ENCODE measurements around the gene MACROD2.
"Not testable (repeated sequence)": the region's sequence is repeated elsewhere in the genome, so short reads cannot be mapped to it uniquely, and the experiment has no call there.

MACROD2 gene

GRCh38 chr20:15451241-15451640 lies 1455.9 kb downstream of the MACROD2 start:
- no peak for DNase-seq (ENCODE audit: low spot score)

GRCh38 chr20:15455279-15455678 lies 1460.0 kb downstream of the MACROD2 start:
- DNase-seq (ENCODE audit: low spot score): no peak

GRCh38 chr20:15461938-15462337 lies 1466.6 kb downstream of the MACROD2 start:
- DNase-seq (ENCODE audit: low spot score): no peak

- peak; percentile 69 for DNase-seq (ENCODE audit: low spot score)
Measured at GRCh38 chr20:15475483-15475882, 1480.2 kb downstream of the MACROD2 start.

- no peak for DNase-seq (ENCODE audit: low spot score)
Measured at GRCh38 chr20:15476186-15476585, 1480.9 kb downstream of the MACROD2 start.

- peak; percentile 85 for DNase-seq (ENCODE audit: low spot score)
Measured at GRCh38 chr20:15476781-15477180, 1481.5 kb downstream of the MACROD2 start.

- DNase-seq (ENCODE audit: low spot score): no peak
Measured at GRCh38 chr20:15482525-15482924, 1487.2 kb downstream of the MACROD2 start.

- no peak for DNase-seq (ENCODE audit: low spot score)
Measured at GRCh38 chr20:15485519-15485918, 1490.2 kb downstream of the MACROD2 start.

- DNase-seq (ENCODE audit: low spot score): no peak
Measured at GRCh38 chr20:15487030-15487429, 1491.7 kb downstream of the MACROD2 start.

GRCh38 chr20:15487682-15488081 lies 1492.4 kb downstream of the MACROD2 start:
- DNase-seq (ENCODE audit: low spot score): no peak

- no peak for DNase-seq (ENCODE audit: low spot score)
Measured at GRCh38 chr20:15491575-15491974, 1496.3 kb downstream of the MACROD2 start.

GRCh38 chr20:15494851-15495250 lies 1499.5 kb downstream of the MACROD2 start:
- DNase-seq (ENCODE audit: low spot score): no peak

- no peak for DNase-seq (ENCODE audit: low spot score)
Measured at GRCh38 chr20:15496501-15497039, 1501.3 kb downstream of the MACROD2 start.

- DNase-seq (ENCODE audit: low spot score): no peak
Measured at GRCh38 chr20:15498926-15499325, 1503.6 kb downstream of the MACROD2 start.

- no peak for DNase-seq (ENCODE audit: low spot score)
Measured at GRCh38 chr20:15506311-15506710, 1511.0 kb downstream of the MACROD2 start.

- DNase-seq (ENCODE audit: low spot score): no peak
Measured at GRCh38 chr20:15507151-15507550, 1511.8 kb downstream of the MACROD2 start.

GRCh38 chr20:15511551-15511950 lies 1516.2 kb downstream of the MACROD2 start:
- DNase-seq (ENCODE audit: low spot score): no peak

- DNase-seq (ENCODE audit: low spot score): no peak
Measured at GRCh38 chr20:15512916-15513315, 1517.6 kb downstream of the MACROD2 start.

GRCh38 chr20:15515691-15516090 lies 1520.4 kb downstream of the MACROD2 start:
- no peak for DNase-seq (ENCODE audit: low spot score)

- DNase-seq (ENCODE audit: low spot score): no peak
Measured at GRCh38 chr20:15520930-15521524, 1525.7 kb downstream of the MACROD2 start.

GRCh38 chr20:15523400-15523799 lies 1528.1 kb downstream of the MACROD2 start:
- DNase-seq (ENCODE audit: low spot score): no peak

- no peak for DNase-seq (ENCODE audit: low spot score)
Measured at GRCh38 chr20:15528391-15529111, 1533.2 kb downstream of the MACROD2 start.

- DNase-seq (ENCODE audit: low spot score): no peak
Measured at GRCh38 chr20:15535863-15536262, 1540.5 kb downstream of the MACROD2 start.

GRCh38 chr20:15537200-15537599 lies 1541.9 kb downstream of the MACROD2 start:
- DNase-seq (ENCODE audit: low spot score): not testable (repeated sequence)
